ENCODE results near the gene LTB4R.
A peak's percentile ranks its signal among the peaks of the same experiment; 100 is the strongest.
"Not testable (repeated sequence)": the region's sequence is repeated elsewhere in the genome, so short reads cannot be mapped to it uniquely, and the experiment has no call there.

The LTB4R gene

GRCh38 chr14:24325041-24325530 is 13.8 kb downstream of the LTB4R start:
- DNase-seq = no peak

GRCh38 chr14:24325963-24326362 is 14.7 kb downstream of the LTB4R start:
- DNase-seq = no peak

DNA sequence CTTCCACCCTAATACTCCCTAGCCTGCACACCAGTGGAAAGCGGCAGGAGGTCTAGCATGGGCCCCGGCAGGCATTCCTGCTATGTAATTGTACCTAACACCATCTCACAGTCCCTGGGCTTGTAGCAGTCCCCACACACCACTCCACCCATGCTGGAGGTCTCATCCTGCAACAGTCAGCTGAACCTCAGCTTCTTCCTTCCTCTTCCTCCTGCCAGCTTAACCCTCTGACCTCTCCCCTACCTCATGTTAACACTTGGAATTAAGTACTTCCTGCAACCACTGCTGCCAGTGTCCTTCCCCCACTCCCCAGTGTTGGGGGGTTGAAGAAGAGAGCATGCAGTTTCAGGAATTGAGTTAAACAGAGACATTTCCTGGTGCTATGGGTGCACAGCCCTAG is 16.0 kb downstream of the LTB4R start:
- no peak for DNase-seq

- not testable (repeated sequence) for DNase-seq
Measured at GRCh38 chr14:24327914-24328313, 16.6 kb downstream of the LTB4R start.

- no peak for DNase-seq
Measured at GRCh38 chr14:24329073-24329663, 17.9 kb downstream of the LTB4R start.

- no peak for DNase-seq
Measured at GRCh38 chr14:24329736-24330135, 18.4 kb downstream of the LTB4R start.

DNA sequence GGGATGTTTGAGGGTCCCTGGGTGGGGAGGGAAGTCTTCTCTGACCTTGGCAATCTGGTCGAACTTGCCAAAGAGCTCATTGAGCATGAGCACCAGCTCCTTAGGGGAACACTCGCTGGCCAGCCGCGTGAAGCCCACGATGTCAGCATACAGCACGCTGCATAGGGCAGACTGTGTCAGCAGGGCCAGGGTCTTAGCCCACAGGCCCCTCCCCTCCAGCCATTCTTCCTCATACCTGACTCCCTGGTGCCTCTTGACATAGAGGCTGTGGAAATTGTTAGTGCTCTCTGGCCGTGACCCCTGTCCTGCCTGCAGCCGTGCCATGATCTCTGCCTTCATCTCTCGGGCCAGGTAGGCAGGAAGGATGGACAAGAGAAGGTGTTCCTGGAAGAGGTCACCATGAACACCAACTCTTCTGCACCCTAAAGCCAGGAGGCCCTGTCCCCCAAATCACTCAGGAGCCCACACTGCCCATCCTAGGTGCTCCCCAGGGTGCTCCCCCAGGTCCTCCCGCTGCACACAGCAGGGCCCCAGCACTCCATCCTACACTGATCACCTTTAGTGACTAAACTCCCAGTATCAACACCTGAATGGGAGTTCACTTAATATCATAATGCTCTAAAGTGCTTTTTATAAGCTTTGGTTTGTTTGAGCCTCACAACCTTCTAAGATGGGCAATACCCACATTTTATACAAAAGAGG is 19.8 kb downstream of the LTB4R start:
- DNase-seq = no peak

DNA sequence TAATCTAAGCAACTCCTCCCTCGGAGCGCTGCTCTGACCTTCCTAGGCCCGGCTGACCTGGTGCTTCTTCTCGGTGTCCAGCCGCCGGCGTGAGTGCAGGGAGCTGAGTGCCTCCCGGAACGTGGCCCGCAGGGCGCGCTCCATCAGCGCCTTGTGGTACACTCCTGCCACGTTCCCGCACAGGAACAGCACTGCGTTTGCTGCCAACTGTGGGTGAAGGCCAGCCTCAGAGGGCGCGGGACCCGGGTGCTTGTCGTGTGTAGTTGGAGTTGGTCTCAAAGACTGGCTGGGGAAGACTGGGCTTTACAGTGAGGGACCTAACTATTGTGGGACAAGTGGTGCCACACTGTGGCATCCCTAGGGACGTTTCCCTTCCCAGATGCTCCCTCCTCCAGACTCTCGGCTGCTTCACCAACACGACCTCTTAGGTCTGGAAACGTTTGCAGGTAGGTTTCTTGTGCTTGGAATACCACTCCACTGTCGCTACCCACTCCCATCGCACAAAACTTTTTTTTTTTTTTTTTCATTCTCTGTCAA is 20.5 kb downstream of the LTB4R start:
- no peak for DNase-seq

- DNase-seq = peak; percentile 70
Measured at GRCh38 chr14:24332268-24332993, 21.1 kb downstream of the LTB4R start.

DNA sequence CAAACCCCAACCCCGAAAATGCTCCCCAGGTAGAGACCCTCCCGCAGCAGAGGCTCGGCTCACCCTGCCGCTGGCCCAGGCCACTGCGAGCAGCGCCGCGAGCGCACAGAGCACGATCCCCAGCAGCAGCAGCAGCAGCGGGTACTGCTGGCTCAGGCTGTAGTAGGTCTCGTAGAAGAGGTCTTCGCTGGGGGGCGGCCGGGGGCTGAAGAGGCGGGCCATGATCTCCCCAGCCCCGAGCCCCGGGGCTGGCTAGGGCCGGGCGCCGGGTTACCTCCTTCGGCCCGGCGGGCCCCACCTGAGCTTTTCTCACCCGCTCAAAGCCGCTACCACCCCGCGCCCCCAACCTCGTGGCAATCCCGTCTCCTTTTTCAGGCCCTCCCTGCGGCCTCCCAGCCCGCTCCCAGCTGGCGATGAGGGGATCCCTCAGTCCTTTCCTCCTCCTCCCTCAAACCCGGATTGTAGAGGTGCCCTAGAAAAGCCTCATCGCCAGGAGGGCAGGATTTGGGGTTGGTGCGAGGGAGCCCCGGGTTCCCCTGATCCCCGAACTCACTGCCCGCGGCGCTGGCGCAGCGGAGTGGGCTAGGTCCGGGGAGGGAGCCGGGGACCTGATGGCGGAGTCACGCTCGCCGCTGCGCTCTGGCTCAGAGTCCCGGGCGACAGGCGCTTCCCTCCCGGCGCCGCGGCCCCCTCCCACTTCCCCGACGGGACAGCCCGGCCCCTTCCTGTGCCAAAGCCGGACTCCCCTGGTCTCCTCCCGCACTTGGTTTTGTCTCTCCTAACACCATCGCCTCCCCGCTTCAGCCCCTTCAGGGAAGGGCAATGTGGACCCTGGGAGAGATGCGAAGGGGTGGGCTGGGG is 23.4 kb downstream of the LTB4R start, which contains the start of gene ADCY4:
Gene ADCY4 (minus strand): TSS at position 641 of the 861 bp plus-strand sequence. CDS start 419 bp downstream, at position 222.
- DNase-seq = no peak

DNA sequence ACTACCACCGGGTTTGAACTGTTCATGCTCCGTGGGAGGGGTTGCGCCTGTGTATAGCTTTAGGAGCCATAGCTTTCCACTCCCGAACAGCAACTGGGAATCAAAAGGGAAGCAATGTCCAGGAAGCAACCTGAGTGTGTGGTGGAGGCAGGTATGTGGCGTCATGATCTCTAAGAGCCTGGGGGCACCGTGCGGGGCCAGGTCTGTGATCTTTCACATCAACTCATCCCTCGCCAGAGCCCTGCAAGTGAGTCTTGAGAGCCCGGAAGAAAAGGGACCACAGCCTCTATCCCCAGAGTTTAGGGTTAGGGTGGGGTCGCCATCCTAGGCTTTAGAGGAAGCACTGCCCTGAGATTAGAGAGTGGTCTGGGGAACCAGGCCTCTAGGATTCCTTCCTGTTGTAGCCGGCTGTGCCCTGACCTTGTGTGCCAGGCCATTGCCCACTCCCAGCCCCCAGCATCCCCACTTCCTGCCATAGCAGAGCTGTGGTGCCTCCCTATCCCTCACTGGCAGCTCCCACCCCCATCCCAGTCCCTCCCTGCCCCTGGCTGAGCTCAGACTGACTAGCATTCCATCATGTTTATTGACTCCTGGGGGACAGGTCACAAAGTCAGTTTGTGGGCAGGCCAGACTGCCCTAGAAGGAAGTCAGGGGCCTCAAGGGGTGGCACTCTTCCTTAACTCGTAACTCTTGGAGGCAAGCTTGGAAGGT is 24.3 kb downstream of the LTB4R start:
- DNase-seq = no peak

DNA sequence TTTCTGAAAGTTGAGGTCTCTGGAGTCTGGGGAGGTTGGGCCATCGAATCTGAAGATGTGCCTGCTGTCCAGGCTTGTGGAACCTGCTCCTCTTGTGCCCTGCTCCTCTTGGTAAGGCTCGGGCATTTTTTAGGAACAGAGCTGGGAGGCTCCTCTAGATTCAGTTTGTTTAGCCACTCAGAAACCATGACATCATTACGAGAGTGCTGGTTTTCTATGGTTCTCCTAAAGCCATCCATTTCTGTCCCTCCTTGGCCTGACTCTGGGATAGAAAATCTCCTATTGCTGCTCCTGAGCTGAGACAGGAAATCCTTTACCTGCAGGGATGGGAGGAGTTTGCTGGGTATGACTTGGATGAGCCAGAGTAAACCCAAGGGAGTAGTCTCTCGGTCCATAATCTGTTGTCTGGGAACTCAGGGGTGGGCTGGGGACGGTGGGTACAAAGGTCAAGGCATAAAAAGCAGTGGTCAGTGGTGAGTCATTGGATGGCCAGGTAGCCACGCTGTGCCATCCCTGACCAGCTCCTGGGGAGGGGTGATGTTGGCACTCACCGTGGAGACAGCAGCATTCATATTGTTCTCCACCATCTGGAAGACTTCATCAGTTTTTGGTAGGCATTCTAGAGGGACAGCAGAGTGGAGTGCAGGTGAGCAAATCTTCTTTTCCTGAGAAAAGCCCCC is 26.0 kb downstream of the LTB4R start:
- no peak for DNase-seq

DNA sequence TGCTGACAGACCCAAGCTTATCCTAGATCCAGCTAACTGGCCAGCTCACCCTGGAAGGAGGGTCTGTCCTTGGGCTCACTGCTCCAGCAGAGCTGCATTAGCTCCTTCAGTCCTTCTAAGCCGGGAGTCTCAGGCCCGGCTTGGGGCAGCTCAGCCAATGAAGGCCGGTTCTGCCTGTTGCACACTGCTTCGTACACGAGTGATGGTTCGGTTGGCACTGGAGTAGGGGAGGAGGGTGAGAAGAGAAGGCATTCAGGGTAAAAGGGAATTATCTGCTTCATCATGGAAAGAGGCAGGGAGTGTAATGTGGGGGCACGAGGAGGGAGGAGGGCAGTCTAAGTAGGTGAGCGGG is 26.5 kb downstream of the LTB4R start:
- no peak for DNase-seq

DNA sequence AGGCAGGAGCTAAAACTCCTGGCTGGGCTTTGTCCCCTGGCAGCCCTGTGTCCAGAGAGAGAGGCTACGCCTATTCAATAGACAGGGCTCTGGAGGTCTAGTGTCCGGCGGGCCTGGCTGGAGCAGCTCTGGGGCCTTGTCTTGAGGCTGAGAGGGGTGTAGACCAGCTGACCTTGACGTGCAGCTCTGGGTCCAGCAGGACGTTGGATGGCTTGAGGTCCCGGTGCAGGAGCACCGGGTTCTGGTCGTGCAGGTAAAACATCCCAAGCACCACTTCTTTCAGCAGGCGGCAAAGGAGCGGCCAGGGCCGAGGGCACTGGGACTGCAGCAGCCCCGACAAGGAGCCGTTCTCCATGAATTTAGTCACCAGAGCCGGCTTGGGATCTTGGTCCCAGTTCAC is 27.5 kb downstream of the LTB4R start:
- no peak for DNase-seq

DNA sequence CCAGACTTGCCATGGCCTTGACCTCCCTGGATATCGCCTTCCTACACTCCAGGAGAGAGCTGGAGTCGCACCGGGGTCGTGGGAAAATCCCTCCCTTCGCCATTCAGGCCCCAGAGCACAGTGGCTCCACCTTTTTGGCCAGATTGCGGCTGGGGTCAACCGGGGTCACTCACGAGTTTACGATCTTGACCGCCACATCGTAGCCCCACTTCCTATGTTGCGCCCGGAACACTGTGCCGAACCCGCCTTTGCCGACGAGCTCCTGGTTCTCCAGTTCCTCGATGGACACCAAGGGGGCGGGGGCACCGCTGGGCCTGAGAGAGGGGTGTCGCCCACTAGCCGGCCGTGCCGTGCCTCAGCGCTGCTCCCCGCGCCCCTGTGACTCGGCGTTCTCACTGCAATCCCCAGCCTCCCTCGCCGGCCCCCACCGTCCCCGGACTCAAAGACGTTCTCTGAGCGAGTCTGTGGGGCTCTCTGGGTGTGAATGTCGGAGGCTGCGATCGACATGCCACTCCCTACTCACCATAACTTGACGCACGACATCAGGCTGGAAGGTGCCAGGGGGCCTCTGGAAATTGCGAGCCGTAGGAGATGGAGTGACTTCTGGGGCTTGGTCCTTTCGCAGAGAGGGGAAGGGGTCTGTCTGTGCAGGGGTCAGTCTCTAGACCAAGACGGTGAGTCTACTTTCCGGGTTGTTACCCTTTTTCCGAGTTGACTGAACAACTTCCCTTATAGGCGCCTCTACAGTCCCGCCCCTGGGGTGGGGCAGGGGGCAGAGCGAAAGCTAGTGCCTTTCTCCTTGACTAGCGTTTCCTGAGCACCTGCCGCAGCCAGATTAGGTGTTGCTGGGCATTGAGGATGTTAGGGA is 28.2 kb downstream of the LTB4R start, which contains the start of gene RIPK3:
Gene RIPK3 (minus strand): TSS at position 708 of the 868 bp plus-strand sequence. CDS start 165 bp downstream, at position 543.
- DNase-seq = peak; percentile 43

DNA sequence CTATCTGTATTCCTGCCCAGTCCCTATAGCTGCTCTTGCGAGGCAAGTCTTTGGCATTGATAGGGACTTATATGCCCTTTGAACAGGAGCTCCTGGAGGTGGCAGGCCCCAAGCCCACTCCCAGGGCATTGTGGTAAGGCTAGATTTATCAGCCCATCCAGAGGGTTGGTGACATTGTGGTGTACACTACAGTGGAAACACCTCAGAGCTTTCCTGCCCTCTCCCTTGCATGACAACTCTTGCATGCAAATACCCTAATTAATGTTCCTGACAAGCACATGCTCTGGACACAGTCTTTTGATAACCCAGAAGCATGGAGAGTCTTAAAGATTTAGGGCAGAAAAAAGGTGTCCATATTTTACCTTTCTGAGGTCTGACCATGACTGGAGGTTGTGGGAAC is 29.3 kb downstream of the LTB4R start:
- DNase-seq = no peak

GRCh38 chr14:24342889-24343288 is 31.6 kb downstream of the LTB4R start:
- DNase-seq = no peak

DNA sequence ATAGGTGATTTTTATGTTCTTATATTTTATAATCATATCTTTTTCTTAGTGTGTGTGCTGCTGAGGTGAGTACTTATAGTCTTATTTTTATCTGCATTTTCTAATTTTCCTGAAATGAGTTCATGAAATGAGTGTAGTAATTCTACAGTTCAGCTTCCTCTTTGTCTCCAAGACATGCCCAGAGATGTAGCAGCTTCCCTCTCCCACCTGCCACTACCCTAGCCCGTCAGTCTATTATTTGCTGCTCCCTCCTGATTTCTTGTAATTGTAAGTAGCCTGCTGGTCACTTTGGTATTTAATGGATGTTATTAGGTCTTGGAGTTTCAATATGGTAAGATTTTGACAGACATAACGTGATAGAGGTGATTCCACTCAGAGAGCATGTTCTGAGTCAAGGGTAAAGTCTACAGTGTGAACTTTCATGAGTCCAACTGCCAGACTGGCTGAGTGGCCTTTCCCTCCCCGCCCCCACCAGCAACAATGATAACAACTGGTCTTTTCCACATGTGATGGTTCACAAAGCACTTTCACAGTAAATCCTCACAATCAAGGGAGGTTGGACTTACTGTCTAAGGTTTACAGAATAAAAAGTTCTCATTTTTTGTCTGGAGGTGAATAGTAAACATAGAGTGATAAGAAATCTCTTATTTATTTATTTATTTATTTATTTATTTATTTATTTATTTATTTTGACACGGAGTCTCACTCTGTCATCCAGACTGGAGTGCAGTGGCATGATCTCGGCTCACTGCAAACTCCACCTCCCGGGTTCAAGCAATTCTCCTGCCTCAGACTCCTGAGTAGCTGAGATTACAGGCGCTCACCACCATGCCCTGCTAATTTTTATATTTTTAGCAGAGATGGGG is 32.7 kb downstream of the LTB4R start:
- no peak for DNase-seq

- DNase-seq = no peak
Measured at GRCh38 chr14:24347134-24347533, 35.8 kb downstream of the LTB4R start.

Measured in effector CD8-positive, alpha-beta T cell (primary cell).